HEK293 (cell line): ENCODE data around the gene CCDC8.

Experiments used
- CTCF ChIA-PET: fragments of 350-600 bp; formaldehyde crosslinking; extraction: SDS; loops from one replicate; lab custom pipeline; 2021; ENCODE audit warnings: antibody characterized with exemption; lab: Yijun Ruan, JAX
- POLR2A ChIA-PET: fragments of 300-600 bp; formaldehyde crosslinking; extraction: SDS; loops from one replicate; lab custom pipeline; 2020; ENCODE audit warnings: antibody characterized with exemption, inconsistent platforms; lab: Yijun Ruan, JAX
- H3K27ac ChIP-seq: fragments of 200-500 bp; sonication (Bioruptor generic); 2 replicates; pipeline ENCODE4 v1.5.1; 2014; ENCODE audit warnings: low read depth, low read length, control low read depth, inconsistent platforms; ENCODE audit errors: extremely low read depth
- H3K36me3 ChIP-seq, 2 experiments: fragments of 200-500 bp in 1 of 2; sonication (Bioruptor generic) in 1 of 2; 1 replicate in 1 of 2; 2 replicates in 1 of 2; pipeline ENCODE4 v1.5.1; 2014 to 2017; ENCODE audit warnings: inconsistent platforms in 2 of 2, low read length in 2 of 2; ENCODE audit not compliant: control insufficient read depth in 2 of 2, insufficient read depth in 1 of 2
- H3K4me1 ChIP-seq: fragments of 200-500 bp; sonication (Bioruptor generic); 2 replicates; pipeline ENCODE4 v1.5.1; 2014; ENCODE audit warnings: mild to moderate bottlenecking, low read length, inconsistent platforms; ENCODE audit not compliant: control insufficient read depth, insufficient read depth
- H3K4me3 ChIP-seq: 2 replicates; pipeline ENCODE4 v1.5.1; 2011; ENCODE audit warnings: low read depth, mild to moderate bottlenecking, control low read depth, low read length, moderate library complexity
- H3K9me3 ChIP-seq: fragments of 200-500 bp; sonication (Bioruptor generic); 2 replicates; pipeline ENCODE4 v1.5.1; 2014; ENCODE audit warnings: low read depth, low read length, inconsistent platforms; ENCODE audit not compliant: control insufficient read depth, insufficient read depth
- GLIS2 ChIP-seq: fragments of 450-650 bp; formaldehyde crosslinking; IDR thresholded peaks from 2 replicates; pipeline ENCODE4 v1.5.1; 2016; ENCODE audit warnings: missing biosample characterization, missing genetic modification characterization
- SALL2 ChIP-seq: fragments of 450-650 bp; formaldehyde crosslinking; IDR thresholded peaks from 2 replicates; pipeline ENCODE4 v1.5.0; 2017; ENCODE audit warnings: missing biosample characterization, mild to moderate bottlenecking, missing genetic modification characterization, borderline replicate concordance
- YY1 ChIP-seq: fragments of 450-650 bp; formaldehyde crosslinking; IDR thresholded peaks from 2 replicates; pipeline ENCODE4 v1.5.1; 2018; ENCODE audit warnings: missing biosample characterization, missing genetic modification characterization
- ZEB2 ChIP-seq: fragments of 450-650 bp; formaldehyde crosslinking; IDR thresholded peaks from 2 replicates; pipeline ENCODE4 v1.5.1; 2016; ENCODE audit warnings: missing biosample characterization, missing genetic modification characterization
- ZNF174 ChIP-seq: fragments of 450-650 bp; formaldehyde crosslinking; IDR thresholded peaks from 2 replicates; pipeline ENCODE4 v1.5.0; 2017; ENCODE audit warnings: missing biosample characterization, mild to moderate bottlenecking, missing genetic modification characterization
- ZNF335 ChIP-seq: fragments of 450-650 bp; formaldehyde crosslinking; conservative IDR thresholded peaks from 2 replicates; pipeline ENCODE4 v1.5.1; 2016; ENCODE audit warnings: missing biosample characterization, missing genetic modification characterization
- ZNF394 ChIP-seq: fragments of 450-650 bp; formaldehyde crosslinking; IDR thresholded peaks from 2 replicates; pipeline ENCODE4 v1.5.1; 2016; ENCODE audit warnings: missing biosample characterization, missing genetic modification characterization, mild to moderate bottlenecking, moderate library complexity, borderline replicate concordance
- ZNF558 ChIP-seq: fragments of 450-650 bp; formaldehyde crosslinking; IDR thresholded peaks from 2 replicates; pipeline ENCODE4 v1.5.1; 2016; ENCODE audit warnings: missing biosample characterization, missing genetic modification characterization
- ZNF561 ChIP-seq: fragments of 450-650 bp; IDR thresholded peaks from 2 replicates; pipeline ENCODE4 v1.5.1; 2018; ENCODE audit warnings: missing biosample characterization, missing genetic modification characterization, borderline replicate concordance
- ZNF610 ChIP-seq: fragments of 450-650 bp; formaldehyde crosslinking; IDR thresholded peaks from 2 replicates; pipeline ENCODE4 v1.5.1; 2016; ENCODE audit warnings: missing biosample characterization, missing genetic modification characterization, borderline replicate concordance
- ZNF670 ChIP-seq: fragments of 450-650 bp; formaldehyde crosslinking; IDR thresholded peaks from 2 replicates; pipeline ENCODE4 v1.5.1; 2016; ENCODE audit warnings: missing biosample characterization, missing genetic modification characterization, low read depth
- ZNF768 ChIP-seq: fragments of 450-650 bp; formaldehyde crosslinking; IDR thresholded peaks from 2 replicates; pipeline ENCODE4 v1.5.1; 2018; ENCODE audit warnings: missing biosample characterization, mild to moderate bottlenecking, missing genetic modification characterization
- TF ChIP-seq, protein P1 (sequence below): fragments of 450-650 bp; formaldehyde crosslinking; IDR thresholded peaks from 2 replicates; pipeline ENCODE4 v1.5.1; 2017; ENCODE audit warnings: missing biosample characterization, mild to moderate bottlenecking, missing genetic modification characterization, moderate library complexity
- TF ChIP-seq, protein P2 (sequence below): fragments of 450-650 bp; formaldehyde crosslinking; IDR thresholded peaks from 2 replicates; pipeline ENCODE4 v1.5.1; 2016; ENCODE audit warnings: missing biosample characterization, missing genetic modification characterization, borderline replicate concordance
- TF ChIP-seq, protein P3 (sequence below): fragments of 450-650 bp; formaldehyde crosslinking; IDR thresholded peaks from 2 replicates; pipeline ENCODE4 v1.5.1; 2016; ENCODE audit warnings: missing biosample characterization, missing genetic modification characterization
- TF ChIP-seq, protein P4 (sequence below): fragments of 450-650 bp; formaldehyde crosslinking; IDR thresholded peaks from 2 replicates; pipeline ENCODE4 v1.5.1; 2016; ENCODE audit warnings: missing biosample characterization, missing genetic modification characterization, low read depth

The CCDC8 gene

DNA sequence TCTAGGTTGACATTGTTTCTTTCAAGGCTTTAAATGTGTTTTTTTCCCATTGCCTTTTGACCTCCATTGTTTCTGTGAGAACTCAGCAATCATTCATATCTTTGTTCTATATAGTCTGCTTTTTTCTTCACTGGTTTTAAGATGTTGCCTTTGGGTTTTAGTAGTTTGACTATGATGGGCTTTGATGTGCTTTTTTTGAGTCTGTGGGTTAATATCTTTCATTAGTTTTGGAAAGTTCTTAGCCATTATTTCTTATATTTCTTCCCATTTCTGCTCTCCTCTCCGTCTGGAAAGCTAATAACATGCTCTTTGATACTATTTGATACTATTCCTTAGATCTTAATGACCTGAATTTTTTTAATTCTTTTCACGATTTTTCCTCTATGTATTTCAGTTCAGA, 32.7 kb downstream of the CCDC8 start:
- Histone ChIP-seq H3K4me1 (no peaks in the 10 kb centered on the region), H3K9me3 (no peaks in the 10 kb centered on the region), H3K4me3 (no peak overlapping the region), H3K27ac (no peak overlapping the region), H3K36me3 (peaks cover 83 to 91% of the 10 kb centered on the region in 2 experiments)
- CTCF ChIA-PET: interaction anchor here (0.7 to 1.7 kb wide), 5 partner anchors 15 to 157 kb away, joined by 3 to 9 read pairs (median 5); no protein-coding TSS in a partner anchor
- peak; percentile 99 for TF ChIP-seq ZNF558 (tag by site-specific recombination)
- no peak for TF ChIP-seq ZNF670 (tag by site-specific recombination)
- POLR2A ChIA-PET: no interaction called here

DNA sequence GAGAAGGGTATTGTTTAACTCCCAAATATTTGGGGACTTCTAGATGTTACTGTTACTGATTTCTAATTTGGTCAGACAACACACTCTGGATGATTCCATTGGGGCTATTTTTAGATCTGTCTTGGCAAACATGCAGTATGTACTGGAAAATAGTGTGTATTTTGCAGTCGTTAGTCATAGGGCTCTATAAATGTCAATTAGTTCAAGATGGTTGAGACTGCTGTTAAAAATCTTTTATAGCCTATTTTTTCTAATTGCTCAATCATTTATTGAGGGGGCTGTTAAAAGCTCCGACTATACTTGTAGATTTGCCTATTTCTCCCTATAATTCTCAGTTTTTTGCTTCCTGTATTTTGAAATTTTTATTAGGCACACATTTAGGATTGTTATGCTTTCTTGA, 35.1 kb downstream of the CCDC8 start:
- Histone ChIP-seq H3K4me1 (0 out of 2 replicates have a peak, but pooled peaks cover 3% of the 10 kb centered on the region), H3K27ac (no peak overlapping the region), H3K36me3 (peaks cover 66 to 88% of the 10 kb centered on the region in 2 experiments), H3K9me3 (no peaks in the 10 kb centered on the region), H3K4me3 (no peak overlapping the region)
- POLR2A ChIA-PET: no interaction called here
- CTCF ChIA-PET: interaction anchor here (0.6 to 2.0 kb wide), 8 partner anchors 9 to 296 kb away, joined by 3 to 5 read pairs (median 4); partner anchors contain the start of gene PPP5C
- no peak for TF ChIP-seq ZNF394 (tag by site-specific recombination)
- no peak for TF ChIP-seq ZNF610 (tag by site-specific recombination)
- TF ChIP-seq ZNF335 (tag by site-specific recombination): no peak
- TF ChIP-seq ZEB2 (tag by site-specific recombination): no peak
- TF ChIP-seq, protein P1, sequence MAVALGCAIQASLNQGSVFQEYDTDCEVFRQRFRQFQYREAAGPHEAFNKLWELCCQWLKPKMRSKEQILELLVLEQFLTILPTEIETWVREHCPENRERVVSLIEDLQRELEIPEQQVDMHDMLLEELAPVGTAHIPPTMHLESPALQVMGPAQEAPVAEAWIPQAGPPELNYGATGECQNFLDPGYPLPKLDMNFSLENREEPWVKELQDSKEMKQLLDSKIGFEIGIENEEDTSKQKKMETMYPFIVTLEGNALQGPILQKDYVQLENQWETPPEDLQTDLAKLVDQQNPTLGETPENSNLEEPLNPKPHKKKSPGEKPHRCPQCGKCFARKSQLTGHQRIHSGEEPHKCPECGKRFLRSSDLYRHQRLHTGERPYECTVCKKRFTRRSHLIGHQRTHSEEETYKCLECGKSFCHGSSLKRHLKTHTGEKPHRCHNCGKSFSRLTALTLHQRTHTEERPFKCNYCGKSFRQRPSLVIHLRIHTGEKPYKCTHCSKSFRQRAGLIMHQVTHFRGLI (tag by site-specific recombination): no peak
- no peak for TF ChIP-seq ZNF561 (tag by site-specific recombination)
- TF ChIP-seq SALL2 (tag by site-specific recombination): no peak
- no peak for TF ChIP-seq ZNF174 (tag by site-specific recombination)

DNA sequence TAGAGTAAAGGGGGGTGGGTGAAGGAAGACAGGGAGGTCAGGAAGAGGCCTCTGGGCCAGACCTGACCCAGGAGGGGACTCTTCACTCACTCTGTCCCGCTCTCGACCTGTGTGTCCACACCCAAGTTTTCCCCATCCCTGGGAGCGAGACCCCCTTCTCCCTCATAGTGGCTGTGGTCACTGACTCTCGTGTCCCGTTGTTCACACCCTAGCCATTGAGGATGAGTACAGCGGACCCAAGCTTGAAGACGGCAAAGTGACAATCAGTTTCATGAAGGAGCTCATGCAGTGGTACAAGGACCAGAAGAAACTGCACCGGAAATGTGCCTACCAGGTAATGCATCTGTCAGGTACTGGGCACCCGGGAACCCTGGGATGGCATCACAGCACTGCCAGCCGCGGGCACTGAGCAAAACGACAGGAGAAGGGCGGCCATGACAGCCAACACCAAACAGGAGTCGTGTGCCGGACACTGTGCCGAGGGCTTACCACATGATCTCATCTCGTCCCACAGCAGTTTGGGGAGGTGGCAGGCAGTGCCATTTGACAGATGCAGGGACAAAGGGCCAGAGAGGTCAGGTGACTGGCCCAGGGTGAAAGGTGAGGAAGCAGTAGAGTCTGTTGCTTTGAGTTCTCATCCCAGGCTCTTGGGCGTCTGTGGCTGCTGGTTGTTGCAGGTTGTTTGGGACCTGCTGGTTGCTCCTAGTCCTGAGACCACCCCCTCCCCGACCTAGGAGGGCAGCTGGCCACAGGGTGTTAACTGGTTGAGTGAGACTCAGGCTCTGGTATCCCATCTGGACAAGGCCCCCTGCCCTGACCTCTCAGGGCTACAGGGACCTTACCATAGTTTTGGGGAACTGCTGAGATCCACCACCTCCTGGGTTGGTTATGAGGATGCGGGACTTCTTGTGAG, 36.9 kb downstream of the CCDC8 start:
- H3K9me3 ChIP-seq: no peaks in the 10 kb centered on the region
- peaks cover 49 to 74% of the 10 kb centered on the region in 2 experiments for H3K36me3 ChIP-seq
- no peak overlapping the region for H3K4me3 ChIP-seq
- CTCF ChIA-PET: interaction anchor here (0.7 to 2.0 kb wide), 3 partner anchors 19 to 135 kb away, joined by 3 to 9 read pairs (median 5); partner anchors contain the start of gene PPP5C
- H3K4me1 ChIP-seq: peaks cover 8% of the 10 kb centered on the region
- POLR2A ChIA-PET: no interaction called here
- H3K27ac ChIP-seq: no peak overlapping the region
- TF ChIP-seq ZNF768 (tag by site-specific recombination): no peak
- TF ChIP-seq, protein P2, sequence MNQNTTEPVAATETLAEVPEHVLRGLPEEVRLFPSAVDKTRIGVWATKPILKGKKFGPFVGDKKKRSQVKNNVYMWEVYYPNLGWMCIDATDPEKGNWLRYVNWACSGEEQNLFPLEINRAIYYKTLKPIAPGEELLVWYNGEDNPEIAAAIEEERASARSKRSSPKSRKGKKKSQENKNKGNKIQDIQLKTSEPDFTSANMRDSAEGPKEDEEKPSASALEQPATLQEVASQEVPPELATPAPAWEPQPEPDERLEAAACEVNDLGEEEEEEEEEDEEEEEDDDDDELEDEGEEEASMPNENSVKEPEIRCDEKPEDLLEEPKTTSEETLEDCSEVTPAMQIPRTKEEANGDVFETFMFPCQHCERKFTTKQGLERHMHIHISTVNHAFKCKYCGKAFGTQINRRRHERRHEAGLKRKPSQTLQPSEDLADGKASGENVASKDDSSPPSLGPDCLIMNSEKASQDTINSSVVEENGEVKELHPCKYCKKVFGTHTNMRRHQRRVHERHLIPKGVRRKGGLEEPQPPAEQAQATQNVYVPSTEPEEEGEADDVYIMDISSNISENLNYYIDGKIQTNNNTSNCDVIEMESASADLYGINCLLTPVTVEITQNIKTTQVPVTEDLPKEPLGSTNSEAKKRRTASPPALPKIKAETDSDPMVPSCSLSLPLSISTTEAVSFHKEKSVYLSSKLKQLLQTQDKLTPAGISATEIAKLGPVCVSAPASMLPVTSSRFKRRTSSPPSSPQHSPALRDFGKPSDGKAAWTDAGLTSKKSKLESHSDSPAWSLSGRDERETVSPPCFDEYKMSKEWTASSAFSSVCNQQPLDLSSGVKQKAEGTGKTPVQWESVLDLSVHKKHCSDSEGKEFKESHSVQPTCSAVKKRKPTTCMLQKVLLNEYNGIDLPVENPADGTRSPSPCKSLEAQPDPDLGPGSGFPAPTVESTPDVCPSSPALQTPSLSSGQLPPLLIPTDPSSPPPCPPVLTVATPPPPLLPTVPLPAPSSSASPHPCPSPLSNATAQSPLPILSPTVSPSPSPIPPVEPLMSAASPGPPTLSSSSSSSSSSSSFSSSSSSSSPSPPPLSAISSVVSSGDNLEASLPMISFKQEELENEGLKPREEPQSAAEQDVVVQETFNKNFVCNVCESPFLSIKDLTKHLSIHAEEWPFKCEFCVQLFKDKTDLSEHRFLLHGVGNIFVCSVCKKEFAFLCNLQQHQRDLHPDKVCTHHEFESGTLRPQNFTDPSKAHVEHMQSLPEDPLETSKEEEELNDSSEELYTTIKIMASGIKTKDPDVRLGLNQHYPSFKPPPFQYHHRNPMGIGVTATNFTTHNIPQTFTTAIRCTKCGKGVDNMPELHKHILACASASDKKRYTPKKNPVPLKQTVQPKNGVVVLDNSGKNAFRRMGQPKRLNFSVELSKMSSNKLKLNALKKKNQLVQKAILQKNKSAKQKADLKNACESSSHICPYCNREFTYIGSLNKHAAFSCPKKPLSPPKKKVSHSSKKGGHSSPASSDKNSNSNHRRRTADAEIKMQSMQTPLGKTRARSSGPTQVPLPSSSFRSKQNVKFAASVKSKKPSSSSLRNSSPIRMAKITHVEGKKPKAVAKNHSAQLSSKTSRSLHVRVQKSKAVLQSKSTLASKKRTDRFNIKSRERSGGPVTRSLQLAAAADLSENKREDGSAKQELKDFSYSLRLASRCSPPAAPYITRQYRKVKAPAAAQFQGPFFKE (tag by site-specific recombination): no peak
- TF ChIP-seq, protein P3, sequence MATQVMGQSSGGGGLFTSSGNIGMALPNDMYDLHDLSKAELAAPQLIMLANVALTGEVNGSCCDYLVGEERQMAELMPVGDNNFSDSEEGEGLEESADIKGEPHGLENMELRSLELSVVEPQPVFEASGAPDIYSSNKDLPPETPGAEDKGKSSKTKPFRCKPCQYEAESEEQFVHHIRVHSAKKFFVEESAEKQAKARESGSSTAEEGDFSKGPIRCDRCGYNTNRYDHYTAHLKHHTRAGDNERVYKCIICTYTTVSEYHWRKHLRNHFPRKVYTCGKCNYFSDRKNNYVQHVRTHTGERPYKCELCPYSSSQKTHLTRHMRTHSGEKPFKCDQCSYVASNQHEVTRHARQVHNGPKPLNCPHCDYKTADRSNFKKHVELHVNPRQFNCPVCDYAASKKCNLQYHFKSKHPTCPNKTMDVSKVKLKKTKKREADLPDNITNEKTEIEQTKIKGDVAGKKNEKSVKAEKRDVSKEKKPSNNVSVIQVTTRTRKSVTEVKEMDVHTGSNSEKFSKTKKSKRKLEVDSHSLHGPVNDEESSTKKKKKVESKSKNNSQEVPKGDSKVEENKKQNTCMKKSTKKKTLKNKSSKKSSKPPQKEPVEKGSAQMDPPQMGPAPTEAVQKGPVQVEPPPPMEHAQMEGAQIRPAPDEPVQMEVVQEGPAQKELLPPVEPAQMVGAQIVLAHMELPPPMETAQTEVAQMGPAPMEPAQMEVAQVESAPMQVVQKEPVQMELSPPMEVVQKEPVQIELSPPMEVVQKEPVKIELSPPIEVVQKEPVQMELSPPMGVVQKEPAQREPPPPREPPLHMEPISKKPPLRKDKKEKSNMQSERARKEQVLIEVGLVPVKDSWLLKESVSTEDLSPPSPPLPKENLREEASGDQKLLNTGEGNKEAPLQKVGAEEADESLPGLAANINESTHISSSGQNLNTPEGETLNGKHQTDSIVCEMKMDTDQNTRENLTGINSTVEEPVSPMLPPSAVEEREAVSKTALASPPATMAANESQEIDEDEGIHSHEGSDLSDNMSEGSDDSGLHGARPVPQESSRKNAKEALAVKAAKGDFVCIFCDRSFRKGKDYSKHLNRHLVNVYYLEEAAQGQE: no peak
- TF ChIP-seq YY1: no peak
- TF ChIP-seq, protein P4, sequence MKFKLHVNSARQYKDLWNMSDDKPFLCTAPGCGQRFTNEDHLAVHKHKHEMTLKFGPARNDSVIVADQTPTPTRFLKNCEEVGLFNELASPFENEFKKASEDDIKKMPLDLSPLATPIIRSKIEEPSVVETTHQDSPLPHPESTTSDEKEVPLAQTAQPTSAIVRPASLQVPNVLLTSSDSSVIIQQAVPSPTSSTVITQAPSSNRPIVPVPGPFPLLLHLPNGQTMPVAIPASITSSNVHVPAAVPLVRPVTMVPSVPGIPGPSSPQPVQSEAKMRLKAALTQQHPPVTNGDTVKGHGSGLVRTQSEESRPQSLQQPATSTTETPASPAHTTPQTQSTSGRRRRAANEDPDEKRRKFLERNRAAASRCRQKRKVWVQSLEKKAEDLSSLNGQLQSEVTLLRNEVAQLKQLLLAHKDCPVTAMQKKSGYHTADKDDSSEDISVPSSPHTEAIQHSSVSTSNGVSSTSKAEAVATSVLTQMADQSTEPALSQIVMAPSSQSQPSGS (tag by site-specific recombination): no peak
- no peak for TF ChIP-seq GLIS2 (tag by site-specific recombination)
